Panc1 (cell line): ENCODE measurements around the gene CLEC16A. TPM values are rescaled to one million over a fixed set of nuclear protein-coding genes. Genes with fewer than 3 reads are reported as not detected.

ENCODE experiments used
- ATAC-seq: fragments of 200-7000 bp; cut with Tn5 transposase; 2 replicates; pipeline ENCODE4 v1.9.1; 2020; ENCODE audit warnings: mild to moderate bottlenecking, moderate library complexity
- BruUV-seq: library from RNA; stranded (reverse); fragments of 400-500 nt; replicated peaks from 2 replicates; lab custom pipeline; 2021; lab: Mats Ljungman, UMichigan
- CTCF ChIA-PET: fragments of 300-600 bp; sonication (Branson Sonifier 250); formaldehyde crosslinking; loops from one replicate; lab custom pipeline; 2022; ENCODE audit warnings: antibody characterized with exemption; lab: Charles Lee
- POLR2A ChIA-PET: fragments of 300-600 bp; sonication (Branson Sonifier 250); formaldehyde crosslinking; loops from one replicate; lab custom pipeline; 2022; ENCODE audit warnings: antibody characterized with exemption; lab: Charles Lee
- DNase-seq: peaks from one replicate; pipeline ENCODE4 v3.0.0-alpha.2; 2010; ENCODE audit warnings: low read depth, low spot score
- H3K27ac ChIP-seq: 2 replicates; pipeline ENCODE4 v1.5.1; 2011; ENCODE audit warnings: mild to moderate bottlenecking, low read length, inconsistent platforms
- H3K27me3 ChIP-seq: fragments of 200-500 bp; sonication (Bioruptor generic); 2 replicates; pipeline ENCODE4 v1.6.0; 2014; ENCODE audit warnings: low read length, inconsistent platforms; ENCODE audit not compliant: control insufficient read depth, insufficient read depth
- H3K36me3 ChIP-seq: fragments of 200-500 bp; sonication (Bioruptor generic); 2 replicates; pipeline ENCODE4 v1.5.1; 2014; ENCODE audit warnings: inconsistent platforms, mild to moderate bottlenecking, low read length, moderate library complexity; ENCODE audit not compliant: control insufficient read depth, insufficient read depth
- H3K4me1 ChIP-seq: 2 replicates; pipeline ENCODE4 v1.5.1; 2011; ENCODE audit warnings: inconsistent platforms, mild to moderate bottlenecking, low read length, moderate library complexity; ENCODE audit not compliant: control insufficient read depth, insufficient read depth
- H3K4me3 ChIP-seq, 2 experiments: 2 replicates each; pipeline ENCODE4 v1.5.1; 2011 to 2012; ENCODE audit warnings: low read depth in 2 of 2, low read length in 2 of 2, mild to moderate bottlenecking in 2 of 2, inconsistent platforms in 1 of 2, moderate library complexity in 1 of 2
- H3K9me3 ChIP-seq: fragments of 200-500 bp; sonication (Bioruptor generic); 2 replicates; pipeline ENCODE4 v1.5.1; 2014; ENCODE audit warnings: low read depth, mild to moderate bottlenecking, inconsistent platforms, low read length, moderate library complexity; ENCODE audit not compliant: control insufficient read depth, insufficient read depth
- CTCF ChIP-seq: fragments of 450-650 bp; IDR thresholded peaks from 2 replicates; pipeline ENCODE4 v1.5.1; 2017; ENCODE audit warnings: mild to moderate bottlenecking
- POLR2AphosphoS5 ChIP-seq: IDR thresholded peaks from 2 replicates; pipeline ENCODE4 v1.6.1; 2012; ENCODE audit warnings: mild to moderate bottlenecking, low read depth, low read length, moderate library complexity
- REST ChIP-seq, 2 experiments: IDR thresholded peaks; 2 replicates each; pipeline ENCODE4 v1.6.1; 2011 to 2012; ENCODE audit warnings: low read depth in 2 of 2, control low read depth in 1 of 2, low read length in 1 of 2, mild to moderate bottlenecking in 1 of 2, moderate library complexity in 1 of 2; ENCODE audit not compliant: insufficient read depth in 1 of 2
- SIN3A ChIP-seq: IDR thresholded peaks from 2 replicates; pipeline ENCODE4 v1.6.1; 2012; ENCODE audit warnings: low read depth, mild to moderate bottlenecking, low read length, moderate library complexity, borderline replicate concordance; ENCODE audit not compliant: insufficient read depth
- TCF7L2 ChIP-seq: IDR thresholded peaks from 2 replicates; pipeline ENCODE4 v1.6.1; 2011; ENCODE audit warnings: mild to moderate bottlenecking, low read depth, low read length, inconsistent platforms
- in situ Hi-C: cut with HindIII; loops from 2 replicates; pipeline ENCODE4 v1.10.0; 2016; ENCODE audit warnings: low sequenced_read_pairs, low pct_unique_long_range_greater_than_20kb
- intact Hi-C: fragments of 100-400 bp; cut with micrococcal nuclease; formaldehyde crosslinking; loops from one replicate; pipeline ENCODE4 v1.10.0; 2022; ENCODE audit not compliant: unreplicated experiment
- total RNA-seq: library from RNA; stranded (reverse); gene quantifications from one replicate; pipeline ENCODE4 v1.2.1, GENCODE V29; 2021; ENCODE audit not compliant: unreplicated experiment

The CLEC16A gene
- total RNA-seq, 1 experiment from 2014 or later: 21.0 TPM

GRCh38 chr16:11082108-11082859 lies 137.9 kb downstream of the CLEC16A start:
- Histone ChIP-seq H3K36me3 (no peaks in the 10 kb centered on the region), H3K4me3 (no peak overlapping the region), H3K27ac (no peak overlapping the region), H3K4me1 (peaks cover 28% of the 10 kb centered on the region), H3K27me3 (no peaks in the 10 kb centered on the region), H3K9me3 (no peaks in the 10 kb centered on the region)
- DNase-seq (no peak), ATAC-seq (no peak)
- no TSS peak for BruUV-seq
- ChIA-PET CTCF (interaction anchor here (0.6 kb wide), 1 partner anchor 52 kb away, joined by 8 read pairs; no protein-coding TSS in a partner anchor), POLR2A (no interaction called here)
- in situ Hi-C loops (no loop called here), intact Hi-C loops (no loop called here)
- no peak for TF ChIP-seq POLR2AphosphoS5
- TF ChIP-seq TCF7L2: no peak
- no peak for TF ChIP-seq SIN3A
- TF ChIP-seq REST (IDR thresholded peaks at IDR 0.05; ENCODE audit: insufficient read depth in 1 of 2, low read depth in 2 of 2, low read length in 1 of 2): no peak
- no peak for TF ChIP-seq CTCF

DNA sequence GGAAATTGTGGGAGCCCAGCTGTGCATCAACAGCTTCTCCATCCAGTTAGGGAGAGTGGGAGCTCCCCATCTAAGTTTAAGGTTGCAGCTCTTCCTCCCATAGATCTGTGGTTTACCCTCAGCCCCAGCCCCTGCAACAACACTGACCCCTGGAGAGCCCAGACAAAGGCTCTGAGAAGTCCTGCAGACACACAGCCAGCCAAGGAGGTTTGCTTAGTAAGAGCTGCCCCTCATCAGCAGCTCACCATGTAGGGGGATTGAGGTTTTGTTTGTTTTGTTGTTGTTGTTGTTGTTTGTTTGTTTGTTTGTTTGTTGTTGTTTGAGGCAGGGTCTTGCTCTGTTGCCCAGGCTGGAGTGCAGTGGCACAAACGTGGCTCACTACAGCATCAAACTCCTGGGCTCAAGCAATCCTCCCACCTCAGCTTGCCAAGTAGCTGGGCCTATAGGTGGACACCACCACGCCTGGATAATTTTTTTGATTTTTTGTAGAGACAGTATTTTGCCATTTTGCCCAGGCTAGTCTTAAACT lies 138.6 kb downstream of the CLEC16A start:
- Histone ChIP-seq H3K27ac (no peak overlapping the region), H3K9me3 (no peaks in the 10 kb centered on the region), H3K4me1 (peaks cover 33% of the 10 kb centered on the region), H3K36me3 (no peaks in the 10 kb centered on the region), H3K4me3 (no peak overlapping the region), H3K27me3 (no peaks in the 10 kb centered on the region)
- ChIA-PET POLR2A (no interaction called here), CTCF (interaction anchor here (0.6 to 0.7 kb wide), 2 partner anchors 51 to 825 kb away, joined by 3 to 8 read pairs; no protein-coding TSS in a partner anchor)
- intact Hi-C loops: no loop called here
- no TSS peak for BruUV-seq
- in situ Hi-C loops: no loop called here
- ATAC-seq (no peak), DNase-seq (no peak)
- TF ChIP-seq POLR2AphosphoS5 (no peak), REST (IDR thresholded peaks at IDR 0.05; ENCODE audit: insufficient read depth in 1 of 2, low read depth in 2 of 2, low read length in 1 of 2) (no peak), SIN3A (no peak), CTCF (no peak), TCF7L2 (no peak)
